ENCODE data around the gene SFMBT2.

DNA sequence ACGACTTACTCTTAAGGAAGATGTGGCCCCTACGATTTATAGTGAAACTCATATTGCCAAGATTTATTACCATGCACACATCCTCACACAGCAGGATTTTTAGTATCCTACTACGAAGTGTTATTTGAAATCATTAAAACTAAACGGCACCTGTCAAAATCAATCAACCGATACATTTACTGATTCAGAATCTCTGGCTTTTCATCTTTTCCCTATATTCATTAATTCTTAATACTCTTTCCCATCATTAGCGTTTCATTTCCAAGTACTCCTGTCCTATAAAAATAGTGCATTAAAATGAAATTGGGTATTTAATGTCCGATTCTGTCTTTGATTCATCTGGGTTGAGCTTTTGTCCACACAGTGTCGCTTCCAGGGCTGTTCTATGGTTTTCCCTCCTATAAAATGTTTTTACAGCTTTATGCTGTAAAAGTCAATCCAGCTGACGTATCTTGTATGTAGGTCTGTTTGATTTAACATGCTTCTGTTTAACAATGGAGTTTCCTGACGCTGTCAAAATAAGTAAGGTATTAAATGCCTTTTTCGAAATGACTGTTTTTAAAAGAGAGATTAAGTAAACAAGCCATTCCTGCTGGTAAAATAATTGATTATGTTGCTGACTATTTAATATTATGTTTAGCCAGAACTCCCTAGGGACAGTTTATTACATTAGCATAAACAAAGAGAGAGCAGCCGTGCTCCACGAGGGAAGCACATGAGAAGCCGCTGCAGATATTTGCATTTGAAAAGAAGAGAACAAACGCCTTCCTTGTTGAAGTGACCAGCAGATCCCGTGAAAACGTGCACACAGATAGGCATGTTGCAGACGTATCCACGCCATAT lies 22.3 kb upstream of the SFMBT2 start:
- TF ChIP-seq, protein P1, sequence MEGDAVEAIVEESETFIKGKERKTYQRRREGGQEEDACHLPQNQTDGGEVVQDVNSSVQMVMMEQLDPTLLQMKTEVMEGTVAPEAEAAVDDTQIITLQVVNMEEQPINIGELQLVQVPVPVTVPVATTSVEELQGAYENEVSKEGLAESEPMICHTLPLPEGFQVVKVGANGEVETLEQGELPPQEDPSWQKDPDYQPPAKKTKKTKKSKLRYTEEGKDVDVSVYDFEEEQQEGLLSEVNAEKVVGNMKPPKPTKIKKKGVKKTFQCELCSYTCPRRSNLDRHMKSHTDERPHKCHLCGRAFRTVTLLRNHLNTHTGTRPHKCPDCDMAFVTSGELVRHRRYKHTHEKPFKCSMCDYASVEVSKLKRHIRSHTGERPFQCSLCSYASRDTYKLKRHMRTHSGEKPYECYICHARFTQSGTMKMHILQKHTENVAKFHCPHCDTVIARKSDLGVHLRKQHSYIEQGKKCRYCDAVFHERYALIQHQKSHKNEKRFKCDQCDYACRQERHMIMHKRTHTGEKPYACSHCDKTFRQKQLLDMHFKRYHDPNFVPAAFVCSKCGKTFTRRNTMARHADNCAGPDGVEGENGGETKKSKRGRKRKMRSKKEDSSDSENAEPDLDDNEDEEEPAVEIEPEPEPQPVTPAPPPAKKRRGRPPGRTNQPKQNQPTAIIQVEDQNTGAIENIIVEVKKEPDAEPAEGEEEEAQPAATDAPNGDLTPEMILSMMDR (IDR thresholded peaks at IDR 0.05) = no peak
- TF ChIP-seq POLR2A (IDR thresholded peaks at IDR 0.05) = no peak
